Body of pancreas (tissue), 4 donors: ENCODE measurements around the gene MAL. TPM values are rescaled to one million over a fixed set of nuclear protein-coding genes. Genes with fewer than 3 reads are reported as not detected.

ENCODE experiments used
- ATAC-seq: fragments of 150-250 bp; one replicate; pipeline ENCODE4 v1.9.1; 2016
- DNase-seq, 4 donors: peaks; one replicate each; pipeline ENCODE4 v3.0.0-alpha.2; 2019
- H3K27ac ChIP-seq, 4 donors: fragments of 200-600 bp; sonication (generic); 1 replicate in 3 of 4; 2 replicates in 1 of 4; pipeline versions ENCODE4 v1.5.1 to v1.6.1; 2016 to 2019; ENCODE audit warnings: mild to moderate bottlenecking in 1 of 4, mixed read lengths in 1 of 4, moderate library complexity in 1 of 4
- H3K27me3 ChIP-seq, 2 donors: fragments of 200-600 bp; sonication (generic); one replicate each; pipeline ENCODE4 v1.6.0; 2016; ENCODE audit warnings: mild to moderate bottlenecking in 1 of 2
- H3K36me3 ChIP-seq, 2 donors: fragments of 200-600 bp; sonication (generic); replicated peaks in 1 of 2; 2 replicates each; pipeline ENCODE4 v1.5.1; 2016; ENCODE audit warnings: low read depth in 2 of 2; ENCODE audit not compliant: insufficient read depth in 1 of 2
- H3K4me1 ChIP-seq: fragments of 200-600 bp; sonication (generic); one replicate; pipeline ENCODE4 v1.6.0; 2016
- H3K4me3 ChIP-seq, 2 donors: fragments of 200-600 bp; sonication (generic); 1 replicate in 1 of 2; 2 replicates in 1 of 2; pipeline ENCODE4 v1.5.1; 2016 to 2019
- H3K9me3 ChIP-seq, 3 donors: fragments of 200-600 bp; sonication (generic); 1 replicate in 2 of 3; 2 replicates in 1 of 3; pipeline ENCODE4 v1.5.1; 2016
- POLR2A ChIP-seq, 3 donors: fragments of 450-650 bp; IDR thresholded peaks; one replicate each; pipeline ENCODE4 v1.6.1; 2016; ENCODE audit warnings: antibody characterized with exemption in 3 of 3, mild to moderate bottlenecking in 2 of 3
- WGBS, 2 donors: methylation state at CpG; one replicate each; pipeline ENCODE4 v1.1.5; 2017; 5-methylcytosine and 5-hydroxymethylcytosine counted together
- intact Hi-C: fragments of 100-400 bp; cut with DNase I; formaldehyde crosslinking; loops from one replicate; pipeline ENCODE4 v1.15.1; 2023
- total RNA-seq, 2 donors: library from RNA; depleted of rRNA; stranded (reverse); fragments of >200 nt; gene quantifications; one replicate each; pipeline ENCODE4 v1.1.0, GENCODE V29; 2016
- TF ChIP-seq, protein P1 (sequence below), 7 experiments: fragments of 450-650 bp in 4 of 7; fragments of 200-600 bp in 3 of 7; sonication (generic) in 3 of 7; IDR thresholded peaks; one replicate each; pipeline ENCODE4 v1.5.1; 2016 to 2019; ENCODE audit warnings: antibody characterized with exemption in 7 of 7

MAL gene
- total RNA-seq, 2 donors from 2014 or later: not detected

DNA sequence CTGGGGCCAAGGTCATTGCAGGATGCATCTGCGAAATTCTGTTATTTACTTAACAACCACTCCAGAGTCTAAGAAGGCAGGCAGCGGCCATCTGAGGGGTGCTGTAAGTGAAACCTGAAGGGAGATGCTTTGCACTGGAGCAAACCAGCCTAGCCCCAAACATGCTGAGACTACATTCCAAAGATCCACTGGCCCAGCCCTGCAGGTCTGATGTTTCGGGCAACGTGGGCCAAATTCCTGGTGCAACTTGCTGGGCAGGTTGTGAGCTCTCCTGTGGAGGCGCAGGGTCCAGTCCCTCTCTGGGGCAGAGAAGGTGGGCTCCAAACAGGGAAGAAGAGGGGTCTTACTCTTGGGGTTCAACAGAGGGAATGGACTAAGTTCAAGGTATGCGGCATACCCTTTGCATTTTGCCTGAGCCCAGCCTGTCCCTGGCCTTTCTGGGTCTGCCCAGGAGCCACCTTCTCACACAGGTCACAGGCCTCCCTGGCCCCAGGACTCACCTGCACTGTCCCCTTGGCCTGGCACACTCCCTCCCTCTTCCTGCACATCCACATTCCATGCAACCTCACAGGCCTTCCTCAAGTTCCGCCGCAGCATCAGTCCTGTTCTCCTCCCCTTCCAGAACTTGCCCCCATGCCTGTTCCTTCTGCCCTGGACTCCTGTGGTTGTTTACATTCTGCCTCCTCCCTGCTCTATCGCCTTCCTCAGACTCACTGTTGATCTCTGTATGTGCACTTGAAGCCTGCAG, 5.1 kb upstream of the MAL start:
- Histone ChIP-seq H3K4me1 (peaks cover 7% of the 10 kb centered on the region), H3K27ac (no peak overlapping the region), H3K27me3 (peaks cover 0 to 2% of the 10 kb centered on the region in 2 donors), H3K4me3 (no peak overlapping the region), H3K36me3 (no peaks in the 10 kb centered on the region), H3K9me3 (no peaks in the 10 kb centered on the region)
- no peak for TF ChIP-seq POLR2A (IDR thresholded peaks at IDR 0.05)
- TF ChIP-seq, protein P1, sequence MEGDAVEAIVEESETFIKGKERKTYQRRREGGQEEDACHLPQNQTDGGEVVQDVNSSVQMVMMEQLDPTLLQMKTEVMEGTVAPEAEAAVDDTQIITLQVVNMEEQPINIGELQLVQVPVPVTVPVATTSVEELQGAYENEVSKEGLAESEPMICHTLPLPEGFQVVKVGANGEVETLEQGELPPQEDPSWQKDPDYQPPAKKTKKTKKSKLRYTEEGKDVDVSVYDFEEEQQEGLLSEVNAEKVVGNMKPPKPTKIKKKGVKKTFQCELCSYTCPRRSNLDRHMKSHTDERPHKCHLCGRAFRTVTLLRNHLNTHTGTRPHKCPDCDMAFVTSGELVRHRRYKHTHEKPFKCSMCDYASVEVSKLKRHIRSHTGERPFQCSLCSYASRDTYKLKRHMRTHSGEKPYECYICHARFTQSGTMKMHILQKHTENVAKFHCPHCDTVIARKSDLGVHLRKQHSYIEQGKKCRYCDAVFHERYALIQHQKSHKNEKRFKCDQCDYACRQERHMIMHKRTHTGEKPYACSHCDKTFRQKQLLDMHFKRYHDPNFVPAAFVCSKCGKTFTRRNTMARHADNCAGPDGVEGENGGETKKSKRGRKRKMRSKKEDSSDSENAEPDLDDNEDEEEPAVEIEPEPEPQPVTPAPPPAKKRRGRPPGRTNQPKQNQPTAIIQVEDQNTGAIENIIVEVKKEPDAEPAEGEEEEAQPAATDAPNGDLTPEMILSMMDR (IDR thresholded peaks at IDR 0.05): no peak
- no peak for ATAC-seq
- intact Hi-C loops: no loop called here
- WGBS, 2 donors: 80 to 86% methylated on average over 5 to 9 of the region's 9 CpGs
- DNase-seq: no peak

DNA sequence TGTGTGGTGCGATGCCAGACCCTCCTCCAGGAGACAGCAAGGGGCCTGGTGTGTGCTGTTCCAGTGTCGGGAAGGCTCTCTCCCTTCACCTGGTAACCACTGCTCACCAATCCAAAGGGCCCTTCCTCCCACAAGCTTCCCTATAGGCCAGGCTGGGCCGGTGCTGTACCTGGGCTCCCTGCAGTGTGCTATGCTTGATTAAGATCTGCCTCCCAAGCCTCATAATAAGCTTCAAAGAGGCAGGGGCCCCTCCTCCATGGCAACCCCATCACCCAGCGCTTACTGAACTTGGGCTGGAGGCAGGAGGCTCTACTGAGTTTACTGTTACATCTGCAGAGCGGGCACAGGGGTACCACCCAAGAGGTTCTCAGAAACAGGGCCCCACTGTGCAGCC, 4.5 kb upstream of the MAL start:
- Histone ChIP-seq H3K9me3 (no peaks in the 10 kb centered on the region), H3K36me3 (no peaks in the 10 kb centered on the region), H3K4me3 (no peak overlapping the region), H3K27ac (no peak overlapping the region), H3K27me3 (peaks cover 0 to 8% of the 10 kb centered on the region in 2 donors), H3K4me1 (peaks cover 12% of the 10 kb centered on the region)
- TF ChIP-seq, protein P1 (IDR thresholded peaks at IDR 0.05): no peak
- no peak for TF ChIP-seq POLR2A (IDR thresholded peaks at IDR 0.05)
- DNase-seq (no peak), ATAC-seq (no peak)
- intact Hi-C loops: no loop called here
- 69 to 85% methylated on average over 4 to 5 of the region's 5 CpGs for WGBS, 2 donors

DNA sequence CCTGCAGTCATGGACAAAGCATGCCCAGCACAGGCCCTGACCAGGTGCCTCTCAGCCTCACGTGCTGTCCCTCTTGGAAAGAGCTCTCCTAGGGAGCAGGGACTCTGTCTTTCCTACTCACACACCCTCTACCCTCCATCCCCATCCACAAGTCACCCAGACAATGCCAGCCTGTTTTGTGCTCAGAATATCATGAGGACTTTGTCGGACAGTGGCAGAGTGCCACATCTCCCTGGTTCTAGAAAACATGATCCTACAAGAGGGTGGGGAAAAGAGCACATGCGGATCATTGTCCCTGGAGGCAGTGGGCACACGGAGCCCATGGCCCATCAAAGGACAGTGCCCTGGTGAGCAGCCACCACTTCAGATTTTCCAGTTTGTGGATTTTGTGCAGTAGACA, 3.7 kb upstream of the MAL start:
- ATAC-seq: no peak

DNA sequence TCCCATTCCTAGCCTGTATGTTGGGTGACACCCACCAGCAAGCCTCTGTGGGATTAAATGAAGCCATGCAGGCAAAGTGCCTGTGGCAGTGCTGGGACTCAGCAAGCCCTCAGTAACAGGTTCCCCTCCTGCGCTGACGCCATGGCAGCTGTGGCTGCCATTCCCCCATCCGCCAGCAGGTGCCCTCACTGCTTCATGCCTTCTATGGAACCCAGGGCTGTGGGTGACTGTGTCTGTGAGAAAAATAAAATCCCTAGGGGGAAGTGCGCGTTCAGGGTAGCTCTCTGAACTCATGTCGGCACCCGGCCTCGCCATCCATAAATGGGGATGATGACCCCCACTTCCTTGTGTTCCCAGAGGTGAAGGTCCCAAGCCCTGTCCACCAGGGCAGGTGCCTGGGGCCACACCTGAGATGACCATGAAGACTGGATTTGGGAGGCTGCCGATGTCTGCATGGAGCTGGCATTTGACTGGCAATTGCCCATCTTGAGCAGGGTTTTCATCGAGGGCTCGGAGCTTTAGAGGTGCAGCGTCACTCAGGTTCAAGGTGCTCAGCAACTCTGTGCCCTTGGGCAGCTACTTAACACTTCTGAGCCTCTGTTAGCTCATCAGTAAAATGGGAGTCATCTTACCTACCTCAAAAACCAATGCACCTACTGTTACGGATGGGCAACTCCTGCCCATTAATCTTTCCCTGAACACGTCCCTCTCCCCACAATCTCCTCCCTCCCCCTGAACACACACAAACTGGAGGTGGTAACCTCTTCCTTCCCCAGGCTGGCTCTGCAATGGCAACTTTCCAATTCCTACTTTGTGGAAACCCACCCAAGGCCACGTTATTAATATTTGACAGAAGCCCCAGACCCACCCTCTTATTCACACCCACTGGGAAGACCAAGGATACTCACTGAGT, 2.9 kb upstream of the MAL start:
- no peaks in the 10 kb centered on the region for H3K36me3 ChIP-seq
- intact Hi-C loops: no loop called here
- H3K27ac ChIP-seq: no peak overlapping the region

More for the DNA sequence above, 3.7 kb upstream of the MAL start:
- peaks cover 0 to 8% of the 10 kb centered on the region in 2 donors for H3K27me3 ChIP-seq
- no peaks in the 10 kb centered on the region for H3K36me3 ChIP-seq
- WGBS, 2 donors: 49 to 59% methylated on average over 4 of the region's 4 CpGs
- TF ChIP-seq POLR2A (IDR thresholded peaks at IDR 0.05): no peak
- TF ChIP-seq, protein P1 (IDR thresholded peaks at IDR 0.05): no peak
- no peak overlapping the region for H3K4me3 ChIP-seq
- no peaks in the 10 kb centered on the region for H3K9me3 ChIP-seq
- no peak overlapping the region for H3K27ac ChIP-seq
- intact Hi-C loops: no loop called here
- H3K4me1 ChIP-seq: peaks cover 18% of the 10 kb centered on the region
- no peak for DNase-seq

More for the DNA sequence above, 2.9 kb upstream of the MAL start:
- TF ChIP-seq, protein P1 (IDR thresholded peaks at IDR 0.05): peak; percentile 77 to 88 (median 85)
- TF ChIP-seq POLR2A (IDR thresholded peaks at IDR 0.05): no peak
- Histone ChIP-seq H3K9me3 (no peaks in the 10 kb centered on the region), H3K27me3 (peaks cover 0 to 8% of the 10 kb centered on the region in 2 donors), H3K4me1 (peaks cover 18% of the 10 kb centered on the region), H3K4me3 (no peak overlapping the region)
- WGBS, 2 donors: 14 to 23% methylated on average over 6 to 15 of the region's 15 CpGs
- peak; percentile 62 to 77 (median 66) for DNase-seq
- peak; percentile 73 for ATAC-seq
